ENCODE results near the gene COTL1.

Gene COTL1

DNA sequence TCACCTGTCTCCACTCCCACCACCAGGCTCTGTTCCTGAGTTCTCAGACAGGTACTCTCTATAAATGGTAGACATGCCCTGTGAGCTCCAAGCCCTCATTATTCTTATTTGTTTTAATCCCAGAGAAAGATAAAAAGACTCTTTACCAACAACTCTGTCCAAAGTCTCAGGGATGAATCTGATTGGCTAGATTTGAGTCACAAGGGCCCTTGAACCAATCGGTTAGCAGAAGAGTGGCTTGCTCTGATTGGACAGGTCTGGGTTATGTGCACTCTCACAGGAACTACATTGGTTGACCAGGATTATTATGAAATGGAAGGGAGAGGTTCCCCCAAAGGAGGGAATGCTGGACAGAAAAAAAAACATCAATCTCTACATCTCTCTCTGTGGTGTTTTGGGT, 7.5 kb downstream of the COTL1 start:
- Histone ChIP-seq H3K4me1 (ENCODE audit: insufficient read depth, low read length, poor library complexity, severe bottlenecking) (peaks cover 14% of the 10 kb centered on the region), H3K4me3 (ENCODE audit: low read length, poor library complexity, severe bottlenecking) (no peak overlapping the region), H4K20me1 (ENCODE audit: insufficient read depth, low read length, poor library complexity, severe bottlenecking) (no peaks in the 10 kb centered on the region), H3K9me2 (replicated peaks; ENCODE audit: low read depth, low read length) (no peaks in the 10 kb centered on the region), H3K27me3 (ENCODE audit: insufficient read depth, low read length, poor library complexity, severe bottlenecking) (no peaks in the 10 kb centered on the region), H3K36me3 (ENCODE audit: insufficient read depth, low read length) (no peaks in the 10 kb centered on the region), H3K79me2 (ENCODE audit: insufficient read depth, low read length) (no peaks in the 10 kb centered on the region), H3K4me2 (ENCODE audit: low read depth, low read length, poor library complexity, severe bottlenecking) (no peak overlapping the region), H3F3A (ENCODE audit: low read depth) (no peaks in the 10 kb centered on the region), H3K9ac (ENCODE audit: low read depth, low read length, poor library complexity, severe bottlenecking) (no peak overlapping the region), H2AFZ (ENCODE audit: low read length) (no peak overlapping the region), H3K9me3 (ENCODE audit: insufficient read depth, low read depth, low read length) (peaks cover 3% of the 10 kb centered on the region; the same call in 1 of the 2 replicates)
- no peak for TF ChIP-seq EZH2phosphoT487 (IDR thresholded peaks at IDR 0.05; ENCODE audit: borderline replicate concordance)
- TF ChIP-seq, protein P1, sequence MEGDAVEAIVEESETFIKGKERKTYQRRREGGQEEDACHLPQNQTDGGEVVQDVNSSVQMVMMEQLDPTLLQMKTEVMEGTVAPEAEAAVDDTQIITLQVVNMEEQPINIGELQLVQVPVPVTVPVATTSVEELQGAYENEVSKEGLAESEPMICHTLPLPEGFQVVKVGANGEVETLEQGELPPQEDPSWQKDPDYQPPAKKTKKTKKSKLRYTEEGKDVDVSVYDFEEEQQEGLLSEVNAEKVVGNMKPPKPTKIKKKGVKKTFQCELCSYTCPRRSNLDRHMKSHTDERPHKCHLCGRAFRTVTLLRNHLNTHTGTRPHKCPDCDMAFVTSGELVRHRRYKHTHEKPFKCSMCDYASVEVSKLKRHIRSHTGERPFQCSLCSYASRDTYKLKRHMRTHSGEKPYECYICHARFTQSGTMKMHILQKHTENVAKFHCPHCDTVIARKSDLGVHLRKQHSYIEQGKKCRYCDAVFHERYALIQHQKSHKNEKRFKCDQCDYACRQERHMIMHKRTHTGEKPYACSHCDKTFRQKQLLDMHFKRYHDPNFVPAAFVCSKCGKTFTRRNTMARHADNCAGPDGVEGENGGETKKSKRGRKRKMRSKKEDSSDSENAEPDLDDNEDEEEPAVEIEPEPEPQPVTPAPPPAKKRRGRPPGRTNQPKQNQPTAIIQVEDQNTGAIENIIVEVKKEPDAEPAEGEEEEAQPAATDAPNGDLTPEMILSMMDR (conservative IDR thresholded peaks at IDR 0.05; ENCODE audit: low read length): no peak

GRCh38 chr16:84609563-84610177, 8.2 kb downstream of the COTL1 start:
- no peaks in the 10 kb centered on the region for H4K20me1 ChIP-seq (ENCODE audit: insufficient read depth, low read length, poor library complexity, severe bottlenecking)
- H3K4me1 ChIP-seq (ENCODE audit: insufficient read depth, low read length, poor library complexity, severe bottlenecking): peaks cover 14% of the 10 kb centered on the region
- TF ChIP-seq EZH2phosphoT487 (IDR thresholded peaks at IDR 0.05; ENCODE audit: borderline replicate concordance): no peak
- TF ChIP-seq, protein P1 (conservative IDR thresholded peaks at IDR 0.05; ENCODE audit: low read length): no peak
- H3K9me3 ChIP-seq (ENCODE audit: insufficient read depth, low read depth, low read length): peaks cover 3% of the 10 kb centered on the region; the same call in 1 of the 2 replicates
- H3K9me2 ChIP-seq (replicated peaks; ENCODE audit: low read depth, low read length): no peaks in the 10 kb centered on the region
- H3K36me3 ChIP-seq (ENCODE audit: insufficient read depth, low read length): no peaks in the 10 kb centered on the region
- H3K4me3 ChIP-seq (ENCODE audit: low read length, poor library complexity, severe bottlenecking): no peak overlapping the region
- no peak overlapping the region for H3K9ac ChIP-seq (ENCODE audit: low read depth, low read length, poor library complexity, severe bottlenecking)
- H3F3A ChIP-seq (ENCODE audit: low read depth): no peaks in the 10 kb centered on the region
- no peaks in the 10 kb centered on the region for H3K27me3 ChIP-seq (ENCODE audit: insufficient read depth, low read length, poor library complexity, severe bottlenecking)
- no peak overlapping the region for H3K4me2 ChIP-seq (ENCODE audit: low read depth, low read length, poor library complexity, severe bottlenecking)
- H2AFZ ChIP-seq (ENCODE audit: low read length): no peak overlapping the region
- no peaks in the 10 kb centered on the region for H3K79me2 ChIP-seq (ENCODE audit: insufficient read depth, low read length)

DNA sequence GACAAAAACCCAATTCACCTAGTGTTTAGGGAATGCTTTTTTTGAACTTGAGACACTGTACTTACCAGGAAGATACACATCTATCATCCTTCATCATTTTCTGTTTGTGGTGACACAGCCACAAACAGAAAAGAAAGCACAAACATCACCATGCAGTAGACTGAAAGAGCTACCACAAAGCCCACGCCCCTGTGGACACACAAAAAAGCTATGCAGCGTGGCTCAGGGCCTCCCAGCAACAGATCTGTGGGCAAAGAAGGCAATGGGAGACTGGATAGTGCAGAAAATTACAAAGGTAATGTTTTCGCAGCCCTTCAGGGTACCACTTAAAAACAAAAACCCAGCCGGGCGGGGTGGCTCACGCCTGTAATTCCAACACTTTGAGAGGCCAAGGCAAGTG, 9.6 kb downstream of the COTL1 start:
- H3F3A ChIP-seq (ENCODE audit: low read depth): no peaks in the 10 kb centered on the region
- H3K9ac ChIP-seq (ENCODE audit: low read depth, low read length, poor library complexity, severe bottlenecking): no peak overlapping the region
- peaks cover 3% of the 10 kb centered on the region; the same call in 1 of the 2 replicates for H3K9me3 ChIP-seq (ENCODE audit: insufficient read depth, low read depth, low read length)
- H2AFZ ChIP-seq (ENCODE audit: low read length): peak overlapping the region; percentile 34; the same call in 1 of the 2 replicates
- no peaks in the 10 kb centered on the region for H3K36me3 ChIP-seq (ENCODE audit: insufficient read depth, low read length)
- H4K20me1 ChIP-seq (ENCODE audit: insufficient read depth, low read length, poor library complexity, severe bottlenecking): no peaks in the 10 kb centered on the region
- no peaks in the 10 kb centered on the region for H3K79me2 ChIP-seq (ENCODE audit: insufficient read depth, low read length)
- H3K4me3 ChIP-seq (ENCODE audit: low read length, poor library complexity, severe bottlenecking): no peak overlapping the region
- no peaks in the 10 kb centered on the region for H3K9me2 ChIP-seq (replicated peaks; ENCODE audit: low read depth, low read length)
- peaks cover 14% of the 10 kb centered on the region for H3K4me1 ChIP-seq (ENCODE audit: insufficient read depth, low read length, poor library complexity, severe bottlenecking)
- no peak for TF ChIP-seq EZH2phosphoT487 (IDR thresholded peaks at IDR 0.05; ENCODE audit: borderline replicate concordance)
- TF ChIP-seq, protein P1 (conservative IDR thresholded peaks at IDR 0.05; ENCODE audit: low read length): no peak
- H3K4me2 ChIP-seq (ENCODE audit: low read depth, low read length, poor library complexity, severe bottlenecking): peak overlapping the region; percentile 33
- no peaks in the 10 kb centered on the region for H3K27me3 ChIP-seq (ENCODE audit: insufficient read depth, low read length, poor library complexity, severe bottlenecking)

All from Loucy (cell line).